GM12801 (cell line): ENCODE data around the gene INPP5J.

Experiments used
- TF ChIP-seq, protein P1 (sequence below): IDR thresholded peaks from one replicate; pipeline ENCODE4 v1.5.1; 2011; ENCODE audit warnings: control low read depth; ENCODE audit not compliant: insufficient read length; ENCODE audit errors: extremely low read depth

INPP5J gene

DNA sequence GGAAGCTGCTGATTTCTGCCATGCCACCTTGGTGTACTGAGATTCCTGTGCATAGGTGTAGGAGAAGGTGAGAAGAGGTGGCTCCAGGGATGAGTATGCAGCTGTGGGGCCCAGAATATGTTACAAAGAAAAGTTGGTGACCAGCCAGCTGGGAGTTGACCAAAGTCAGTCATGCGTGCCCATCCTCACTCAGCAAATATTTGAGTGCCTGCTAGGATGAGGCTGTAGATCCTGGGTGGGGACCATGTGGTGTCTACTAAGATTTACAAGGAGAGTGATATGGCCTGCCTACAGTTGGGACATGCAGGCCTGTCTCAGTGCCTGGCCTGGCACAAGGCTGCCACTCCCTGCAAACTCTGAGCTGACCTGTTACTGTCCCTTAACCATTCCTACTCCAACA lies 56.6 kb downstream of the INPP5J start:
- TF ChIP-seq, protein P1, sequence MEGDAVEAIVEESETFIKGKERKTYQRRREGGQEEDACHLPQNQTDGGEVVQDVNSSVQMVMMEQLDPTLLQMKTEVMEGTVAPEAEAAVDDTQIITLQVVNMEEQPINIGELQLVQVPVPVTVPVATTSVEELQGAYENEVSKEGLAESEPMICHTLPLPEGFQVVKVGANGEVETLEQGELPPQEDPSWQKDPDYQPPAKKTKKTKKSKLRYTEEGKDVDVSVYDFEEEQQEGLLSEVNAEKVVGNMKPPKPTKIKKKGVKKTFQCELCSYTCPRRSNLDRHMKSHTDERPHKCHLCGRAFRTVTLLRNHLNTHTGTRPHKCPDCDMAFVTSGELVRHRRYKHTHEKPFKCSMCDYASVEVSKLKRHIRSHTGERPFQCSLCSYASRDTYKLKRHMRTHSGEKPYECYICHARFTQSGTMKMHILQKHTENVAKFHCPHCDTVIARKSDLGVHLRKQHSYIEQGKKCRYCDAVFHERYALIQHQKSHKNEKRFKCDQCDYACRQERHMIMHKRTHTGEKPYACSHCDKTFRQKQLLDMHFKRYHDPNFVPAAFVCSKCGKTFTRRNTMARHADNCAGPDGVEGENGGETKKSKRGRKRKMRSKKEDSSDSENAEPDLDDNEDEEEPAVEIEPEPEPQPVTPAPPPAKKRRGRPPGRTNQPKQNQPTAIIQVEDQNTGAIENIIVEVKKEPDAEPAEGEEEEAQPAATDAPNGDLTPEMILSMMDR: no peak

DNA sequence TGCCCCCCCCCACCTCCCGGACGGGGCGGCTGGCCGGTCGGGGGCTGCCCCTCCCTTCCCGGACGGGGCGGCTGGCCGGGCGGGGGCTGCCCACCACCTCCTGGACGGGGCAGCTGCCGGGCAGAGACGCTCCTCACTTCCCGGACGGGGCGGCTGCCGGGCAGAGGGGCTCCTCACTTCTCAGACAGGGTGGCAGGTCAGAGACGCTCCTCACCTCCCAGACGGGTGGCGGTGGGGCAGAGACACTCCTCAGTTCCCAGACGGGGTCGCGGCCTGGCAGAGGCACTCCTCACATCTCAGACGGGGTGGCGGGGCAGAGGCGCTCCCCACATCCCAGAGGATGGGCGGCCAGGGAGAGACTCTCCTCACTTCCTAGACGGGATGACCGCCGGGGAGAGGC lies 61.2 kb downstream of the INPP5J start:
- TF ChIP-seq, protein P1: no peak
